ENCODE data around the gene PLXDC1.

Gene PLXDC1

GRCh38 chr17:39113871-39114270 lies 37.6 kb downstream of the PLXDC1 start:
- Mint-ChIP-seq H3K9me3 (no peaks in the 10 kb centered on the region), H3K27me3 (ENCODE audit: low read depth) (peaks cover 3% of the 10 kb centered on the region), H3K4me3 (no peak overlapping the region), H3K36me3 (ENCODE audit: low read depth) (no peaks in the 10 kb centered on the region), H3K4me1 (ENCODE audit: low read depth) (no peaks in the 10 kb centered on the region), H3K27ac (no peak overlapping the region)

GRCh38 chr17:39110435-39111136 lies 40.9 kb downstream of the PLXDC1 start:
- no peak overlapping the region for H3K27ac Mint-ChIP-seq
- no peaks in the 10 kb centered on the region for H3K36me3 Mint-ChIP-seq (ENCODE audit: low read depth)
- H3K9me3 Mint-ChIP-seq: no peaks in the 10 kb centered on the region
- no peaks in the 10 kb centered on the region for H3K4me1 Mint-ChIP-seq (ENCODE audit: low read depth)
- H3K4me3 Mint-ChIP-seq: no peak overlapping the region
- peaks cover 8% of the 10 kb centered on the region for H3K27me3 Mint-ChIP-seq (ENCODE audit: low read depth)

- no peak overlapping the region for H3K27ac Mint-ChIP-seq
- no peak overlapping the region for H3K4me3 Mint-ChIP-seq
- no peaks in the 10 kb centered on the region for H3K4me1 Mint-ChIP-seq (ENCODE audit: low read depth)
- H3K9me3 Mint-ChIP-seq: no peaks in the 10 kb centered on the region
- H3K27me3 Mint-ChIP-seq (ENCODE audit: low read depth): peaks cover 4% of the 10 kb centered on the region
- no peaks in the 10 kb centered on the region for H3K36me3 Mint-ChIP-seq (ENCODE audit: low read depth)
These were observed 42.7 kb downstream of the PLXDC1 start for GRCh38 chr17:39108461-39109375.

GRCh38 chr17:39107973-39108372 lies 43.5 kb downstream of the PLXDC1 start:
- Mint-ChIP-seq H3K27me3 (ENCODE audit: low read depth) (peaks cover 4% of the 10 kb centered on the region), H3K36me3 (ENCODE audit: low read depth) (no peaks in the 10 kb centered on the region), H3K4me1 (ENCODE audit: low read depth) (no peaks in the 10 kb centered on the region), H3K4me3 (no peak overlapping the region), H3K27ac (no peak overlapping the region), H3K9me3 (no peaks in the 10 kb centered on the region)

GRCh38 chr17:39107155-39107554 lies 44.3 kb downstream of the PLXDC1 start:
- no peak overlapping the region for H3K4me3 Mint-ChIP-seq
- H3K4me1 Mint-ChIP-seq (ENCODE audit: low read depth): no peaks in the 10 kb centered on the region
- H3K27ac Mint-ChIP-seq: no peak overlapping the region
- peaks cover 4% of the 10 kb centered on the region for H3K27me3 Mint-ChIP-seq (ENCODE audit: low read depth)
- no peaks in the 10 kb centered on the region for H3K9me3 Mint-ChIP-seq
- H3K36me3 Mint-ChIP-seq (ENCODE audit: low read depth): no peaks in the 10 kb centered on the region

- H3K27me3 Mint-ChIP-seq (ENCODE audit: low read depth): peaks cover 4% of the 10 kb centered on the region
- H3K27ac Mint-ChIP-seq: no peak overlapping the region
- no peaks in the 10 kb centered on the region for H3K4me1 Mint-ChIP-seq (ENCODE audit: low read depth)
- H3K36me3 Mint-ChIP-seq (ENCODE audit: low read depth): no peaks in the 10 kb centered on the region
- H3K4me3 Mint-ChIP-seq: no peak overlapping the region
- H3K9me3 Mint-ChIP-seq: no peaks in the 10 kb centered on the region
These were observed 45.7 kb downstream of the PLXDC1 start for GRCh38 chr17:39105705-39106104.

GRCh38 chr17:39104657-39105056 lies 46.8 kb downstream of the PLXDC1 start:
- no peaks in the 10 kb centered on the region for H3K9me3 Mint-ChIP-seq
- H3K4me1 Mint-ChIP-seq (ENCODE audit: low read depth): no peaks in the 10 kb centered on the region
- H3K27ac Mint-ChIP-seq: no peak overlapping the region
- no peaks in the 10 kb centered on the region for H3K36me3 Mint-ChIP-seq (ENCODE audit: low read depth)
- H3K4me3 Mint-ChIP-seq: no peak overlapping the region
- peaks cover 4% of the 10 kb centered on the region for H3K27me3 Mint-ChIP-seq (ENCODE audit: low read depth)

- H3K4me3 Mint-ChIP-seq: no peak overlapping the region
- H3K27me3 Mint-ChIP-seq (ENCODE audit: low read depth): peaks cover 4% of the 10 kb centered on the region
- H3K9me3 Mint-ChIP-seq: no peaks in the 10 kb centered on the region
- no peak overlapping the region for H3K27ac Mint-ChIP-seq
- no peaks in the 10 kb centered on the region for H3K4me1 Mint-ChIP-seq (ENCODE audit: low read depth)
- no peaks in the 10 kb centered on the region for H3K36me3 Mint-ChIP-seq (ENCODE audit: low read depth)
These were observed 47.4 kb downstream of the PLXDC1 start for GRCh38 chr17:39104046-39104445.

GRCh38 chr17:39101091-39101490 lies 50.3 kb downstream of the PLXDC1 start:
- H3K27ac Mint-ChIP-seq: no peak overlapping the region
- H3K4me1 Mint-ChIP-seq (ENCODE audit: low read depth): peaks cover 12% of the 10 kb centered on the region

GRCh38 chr17:39100530-39100929 lies 50.9 kb downstream of the PLXDC1 start:
- Mint-ChIP-seq H3K4me3 (no peak overlapping the region), H3K27ac (no peak overlapping the region), H3K27me3 (ENCODE audit: low read depth) (peaks cover 7% of the 10 kb centered on the region), H3K9me3 (no peaks in the 10 kb centered on the region), H3K4me1 (ENCODE audit: low read depth) (peaks cover 16% of the 10 kb centered on the region), H3K36me3 (ENCODE audit: low read depth) (no peaks in the 10 kb centered on the region)

More at GRCh38 chr17:39101091-39101490, 50.3 kb downstream of the PLXDC1 start:
- H3K36me3 Mint-ChIP-seq (ENCODE audit: low read depth): no peaks in the 10 kb centered on the region
- no peak overlapping the region for H3K4me3 Mint-ChIP-seq
- peaks cover 8% of the 10 kb centered on the region for H3K27me3 Mint-ChIP-seq (ENCODE audit: low read depth)
- no peaks in the 10 kb centered on the region for H3K9me3 Mint-ChIP-seq

- Mint-ChIP-seq H3K4me3 (no peak overlapping the region), H3K27me3 (ENCODE audit: low read depth) (peaks cover 7% of the 10 kb centered on the region), H3K36me3 (ENCODE audit: low read depth) (no peaks in the 10 kb centered on the region), H3K27ac (no peak overlapping the region), H3K9me3 (no peaks in the 10 kb centered on the region), H3K4me1 (ENCODE audit: low read depth) (peaks cover 21% of the 10 kb centered on the region)
These were observed 51.7 kb downstream of the PLXDC1 start for GRCh38 chr17:39099663-39100286.

- no peaks in the 10 kb centered on the region for H3K9me3 Mint-ChIP-seq
- peaks cover 33% of the 10 kb centered on the region for H3K4me1 Mint-ChIP-seq (ENCODE audit: low read depth)
- H3K27ac Mint-ChIP-seq: no peak overlapping the region
- H3K27me3 Mint-ChIP-seq (ENCODE audit: low read depth): peaks cover 7% of the 10 kb centered on the region
- no peaks in the 10 kb centered on the region for H3K36me3 Mint-ChIP-seq (ENCODE audit: low read depth)
- no peak overlapping the region for H3K4me3 Mint-ChIP-seq
These were observed 52.8 kb downstream of the PLXDC1 start for GRCh38 chr17:39098588-39098987.

GRCh38 chr17:39097537-39097936 lies 53.9 kb downstream of the PLXDC1 start:
- peaks cover 7% of the 10 kb centered on the region for H3K27me3 Mint-ChIP-seq (ENCODE audit: low read depth)
- H3K9me3 Mint-ChIP-seq: no peaks in the 10 kb centered on the region
- no peak overlapping the region for H3K4me3 Mint-ChIP-seq
- H3K4me1 Mint-ChIP-seq (ENCODE audit: low read depth): peaks cover 39% of the 10 kb centered on the region
- no peaks in the 10 kb centered on the region for H3K36me3 Mint-ChIP-seq (ENCODE audit: low read depth)
- no peak overlapping the region for H3K27ac Mint-ChIP-seq

- Mint-ChIP-seq H3K36me3 (ENCODE audit: low read depth) (no peaks in the 10 kb centered on the region), H3K27ac (peak overlapping the region; percentile 70)
These were observed 54.3 kb downstream of the PLXDC1 start for GRCh38 chr17:39097150-39097519.

More at GRCh38 chr17:39097150-39097519, 54.3 kb downstream of the PLXDC1 start:
- Mint-ChIP-seq H3K27me3 (ENCODE audit: low read depth) (peaks cover 7% of the 10 kb centered on the region), H3K4me3 (no peak overlapping the region), H3K9me3 (no peaks in the 10 kb centered on the region), H3K4me1 (ENCODE audit: low read depth) (peaks cover 43% of the 10 kb centered on the region)

Measured in T-helper 1 cell treated with Interleukin-12 subunit alpha and Interleukin-12 subunit beta and Interleukin-4 antibody, amounts not matched to agents 30 μg/mL and 1 μg/mL, for 36 hours (primary cell).